ENCODE measurements around the gene BMP8B.
"Not testable (repeated sequence)": the region's sequence is repeated elsewhere in the genome, so short reads cannot be mapped to it uniquely, and the experiment has no call there.

Gene BMP8B

GRCh38 chr1:39788758-39789570 lies at the start of gene BMP8B:
Gene BMP8B, minus strand, starts transcription at chr1:39788865. Its CDS starts 380 bp downstream, at chr1:39788485.
- DNase-seq = peak; percentile 14

- no peak for DNase-seq
Measured at GRCh38 chr1:39836595-39837110, 48.0 kb upstream of the BMP8B start.

- no peak for DNase-seq
Measured at GRCh38 chr1:39835935-39836594, 47.4 kb upstream of the BMP8B start.

- no peak for DNase-seq
Measured at GRCh38 chr1:39835110-39835509, 46.4 kb upstream of the BMP8B start.

- DNase-seq = no peak
Measured at GRCh38 chr1:39833621-39834385, 45.1 kb upstream of the BMP8B start.

- DNase-seq = no peak
Measured at GRCh38 chr1:39833121-39833520, 44.5 kb upstream of the BMP8B start.

GRCh38 chr1:39832294-39832693 lies 43.6 kb upstream of the BMP8B start:
- DNase-seq = no peak

GRCh38 chr1:39829791-39830533 lies 41.3 kb upstream of the BMP8B start:
- DNase-seq = no peak

GRCh38 chr1:39828734-39829133 lies 40.1 kb upstream of the BMP8B start:
- DNase-seq = no peak

GRCh38 chr1:39828255-39828654 lies 39.6 kb upstream of the BMP8B start:
- not testable (repeated sequence) for DNase-seq

GRCh38 chr1:39827201-39827600 lies 38.5 kb upstream of the BMP8B start:
- DNase-seq = no peak

GRCh38 chr1:39826583-39826982 lies 37.9 kb upstream of the BMP8B start:
- DNase-seq = no peak

GRCh38 chr1:39825432-39825941 lies 36.8 kb upstream of the BMP8B start:
- no peak for DNase-seq

GRCh38 chr1:39823450-39823849 lies 34.8 kb upstream of the BMP8B start:
- DNase-seq = not testable (repeated sequence)

GRCh38 chr1:39822146-39822545 lies 33.5 kb upstream of the BMP8B start:
- no peak for DNase-seq

GRCh38 chr1:39819091-39819812 lies 30.6 kb upstream of the BMP8B start:
- DNase-seq = no peak

GRCh38 chr1:39818482-39818881 lies 29.8 kb upstream of the BMP8B start:
- no peak for DNase-seq

- peak; percentile 56 for DNase-seq
Measured at GRCh38 chr1:39817091-39817932, 28.6 kb upstream of the BMP8B start.

GRCh38 chr1:39816415-39817090 lies 27.9 kb upstream of the BMP8B start:
- no peak for DNase-seq

GRCh38 chr1:39812913-39813312 lies 24.2 kb upstream of the BMP8B start:
- no peak for DNase-seq

Data from activated CD4-positive, alpha-beta T cell treated with anti-CD3 and anti-CD28 coated beads for 1 hour (primary cell).